Kidney (tissue), 14 donors: Measurements from ENCODE around the gene OR13C3. TPM values are rescaled to one million over a fixed set of nuclear protein-coding genes. Genes with fewer than 3 reads are reported as not detected.
"Not testable (repeated sequence)": the region's sequence is repeated elsewhere in the genome, so short reads cannot be mapped to it uniquely, and the experiment has no call there.

ENCODE experiments used
- DNase-seq, 5 donors: peaks; one replicate each; pipeline ENCODE4 v3.0.0-alpha.2; 2013 to 2020
- FAIRE-seq: peaks from 2 replicates; lab custom pipeline; 2012; peaks lifted over from hg19 to GRCh38; lab: Jason Lieb, UNC
- H3K27ac ChIP-seq, 2 donors: one replicate each; pipeline ENCODE4 v1.7.0; 2013; ENCODE audit warnings: low read depth in 2 of 2, low read length in 2 of 2, inconsistent platforms in 1 of 2
- H3K27me3 ChIP-seq: one replicate; pipeline ENCODE4 v1.7.1; 2013; ENCODE audit warnings: low read length, inconsistent platforms; ENCODE audit not compliant: control insufficient read depth, insufficient read depth
- H3K36me3 ChIP-seq, 3 donors: one replicate each; pipeline versions ENCODE4 v1.7.0 to v1.7.1; 2013; ENCODE audit warnings: low read length in 3 of 3, control low read depth in 1 of 3, inconsistent platforms in 1 of 3; ENCODE audit not compliant: insufficient read depth in 3 of 3, control insufficient read depth in 2 of 3
- H3K4me1 ChIP-seq, 3 donors: one replicate each; pipeline versions ENCODE4 v1.7.0 to v1.7.1; 2013; ENCODE audit warnings: low read length in 3 of 3, inconsistent platforms in 1 of 3, low read depth in 1 of 3; ENCODE audit not compliant: control insufficient read depth in 2 of 3, insufficient read depth in 2 of 3
- H3K4me3 ChIP-seq, 3 donors: one replicate each; pipeline versions ENCODE4 v1.7.0 to v1.8.1; 2013; ENCODE audit warnings: low read length in 3 of 3, control low read depth in 1 of 3, inconsistent platforms in 1 of 3
- H3K9ac ChIP-seq, 3 donors: one replicate each; pipeline versions ENCODE4 v1.7.0 to v1.7.1; 2013; ENCODE audit warnings: low read length in 3 of 3, control low read depth in 1 of 3, inconsistent platforms in 1 of 3
- H3K9me3 ChIP-seq, 3 donors: one replicate each; pipeline versions ENCODE4 v1.7.0 to v1.7.1; 2013; ENCODE audit warnings: low read length in 3 of 3, control low read depth in 1 of 3, inconsistent platforms in 1 of 3; ENCODE audit not compliant: control insufficient read depth in 2 of 3, insufficient read depth in 1 of 3
- CTCF ChIP-seq: IDR thresholded peaks from 3 replicates; pipeline ENCODE4 v1.5.1; 2012; ENCODE audit warnings: mild to moderate bottlenecking, moderate library complexity, borderline replicate concordance; ENCODE audit not compliant: insufficient read depth; ENCODE audit errors: extremely low read depth
- intact Hi-C: fragments of 100-400 bp; cut with DNase I; formaldehyde crosslinking; loops from one replicate; pipeline ENCODE4 v1.11.1; 2022
- polyA plus RNA-seq: library from polyadenylated mRNA; stranded (reverse); fragments of 350-450 nt; fragmentation: Illumina TruSeq; extraction: RNeasy Lipid Tissue Mini Kit (QIAGEN cat#74804); gene quantifications from one replicate; pipeline ENCODE4 v1.2.3, GENCODE V29; 2014; ENCODE audit warnings: low read depth, low replicate concordance; ENCODE audit not compliant: insufficient read depth
- total RNA-seq: library from RNA; stranded (reverse); fragmentation: NEBNext Ultra II Directional; extraction: Animal tissue kit (Norgen Biotek cat#: 25700); gene quantifications from one replicate; pipeline ENCODE4 v1.2.1, GENCODE V29; 2021
- donor health status: control.
- donor health status: control.
- donor health status: control.
- donor health status: control.
- donor health status: control.
- donor health status: DM: yes; HTN: yes; CAD: no.
- donor health status: Normal renal cell carcinoma (clear cell type).

The OR13C3 gene
- total and polyA plus RNA-seq, 2 donors from 2014 or later: not detected

- no peaks in the 10 kb centered on the region for H3K27me3 ChIP-seq
- TF ChIP-seq CTCF: no peak
- no peak for FAIRE-seq
- no peaks in the 10 kb centered on the region for H3K4me1 ChIP-seq
- intact Hi-C loops: no loop called here
- H3K9ac ChIP-seq: no peak overlapping the region
- no peaks in the 10 kb centered on the region for H3K9me3 ChIP-seq
- no peak overlapping the region for H3K4me3 ChIP-seq
- no peak for DNase-seq
- H3K27ac ChIP-seq: no peak overlapping the region
- no peaks in the 10 kb centered on the region for H3K36me3 ChIP-seq
Measured at GRCh38 chr9:104544644-104545043, 8.0 kb upstream of the OR13C3 start.

- intact Hi-C loops: no loop called here
- H3K4me3 ChIP-seq: no peak overlapping the region
- FAIRE-seq (no peak), DNase-seq (no peak)
- TF ChIP-seq CTCF: no peak
- no peaks in the 10 kb centered on the region for H3K27me3 ChIP-seq
- H3K27ac ChIP-seq: no peak overlapping the region
- H3K4me1 ChIP-seq: no peaks in the 10 kb centered on the region
- H3K36me3 ChIP-seq: no peaks in the 10 kb centered on the region
- H3K9me3 ChIP-seq: no peaks in the 10 kb centered on the region
- no peak overlapping the region for H3K9ac ChIP-seq
Measured at GRCh38 chr9:104539275-104539674, 2.6 kb upstream of the OR13C3 start.

DNA sequence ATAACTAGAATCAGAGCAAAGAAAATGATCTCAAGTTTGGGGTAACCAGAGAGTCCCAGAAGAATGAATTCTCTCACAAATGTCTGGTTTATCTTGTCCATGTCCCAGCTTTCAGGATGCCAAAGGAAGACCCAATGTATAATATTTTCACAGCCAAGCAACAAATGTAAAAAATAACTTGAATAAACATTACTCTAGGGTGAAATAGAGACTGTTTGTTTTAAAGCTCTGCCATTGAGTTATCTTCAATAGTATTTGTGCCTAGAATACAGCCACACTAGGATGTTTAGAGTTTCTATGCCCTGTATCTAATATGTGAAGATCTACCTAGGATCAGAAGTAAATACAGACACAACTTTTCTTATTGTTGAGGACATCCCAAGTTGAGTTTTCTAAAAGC, 9.5 kb downstream of the OR13C3 start, which contains the start of gene OR13C4:
OR13C4 (minus strand) TSS at position 101 of the 400 bp plus-strand sequence; CDS start at position 101, 0 bp downstream.
- FAIRE-seq (no peak), DNase-seq (no peak)
- no peak for TF ChIP-seq CTCF
- Histone ChIP-seq H3K9ac (no peak within 1 kb of the TSS), H3K9me3 (no peaks in the 10 kb centered on the region), H3K27ac (no peak within 1 kb of the TSS), H3K4me1 (no peaks in the 10 kb centered on the region), H3K27me3 (no peaks in the 10 kb centered on the region), H3K36me3 (no peaks in the 10 kb centered on the region), H3K4me3 (no peak within 1 kb of the TSS)
- intact Hi-C loops: no loop called here

GRCh38 chr9:104520241-104520640, 16.4 kb downstream of the OR13C3 start:
- FAIRE-seq, H3K9me3 ChIP-seq, H3K36me3 ChIP-seq, H3K27ac ChIP-seq, H3K9ac ChIP-seq, H3K4me3 ChIP-seq, intact Hi-C loops, H3K4me1 ChIP-seq, H3K27me3 ChIP-seq: not testable (repeated sequence)
- peak in 1 of 5 donors; percentile 46 for DNase-seq
